Parathyroid adenoma (tissue), 2 donors: ENCODE results near the gene KPNA5.

ENCODE experiments used
- H2AFZ ChIP-seq: fragments of 300-600 bp; sonication (generic); one replicate; pipeline ENCODE4 v1.7.0; 2017; ENCODE audit warnings: antibody characterized with exemption, mild to moderate bottlenecking
- H3K27ac ChIP-seq: fragments of 300-600 bp; sonication (generic); one replicate; pipeline ENCODE4 v1.7.0; 2017
- H3K27me3 ChIP-seq: fragments of 300-600 bp; sonication (generic); one replicate; pipeline ENCODE4 v1.7.0; 2017; ENCODE audit warnings: low read length; ENCODE audit not compliant: control insufficient read depth, insufficient read depth
- H3K36me3 ChIP-seq: fragments of 300-600 bp; sonication (generic); one replicate; pipeline ENCODE4 v1.7.0; 2017; ENCODE audit warnings: low read length; ENCODE audit not compliant: control insufficient read depth, insufficient read depth
- H3K4me1 ChIP-seq: fragments of 300-600 bp; sonication (generic); one replicate; pipeline ENCODE4 v1.7.0; 2017; ENCODE audit warnings: control low read depth
- H3K4me2 ChIP-seq: fragments of 300-600 bp; sonication (generic); one replicate; pipeline ENCODE4 v1.7.0; 2017; ENCODE audit warnings: low read length
- H3K4me3 ChIP-seq: fragments of 300-600 bp; sonication (generic); one replicate; pipeline ENCODE4 v1.7.0; 2017; ENCODE audit warnings: low read depth, low read length
- H3K79me2 ChIP-seq: fragments of 300-600 bp; sonication (generic); one replicate; pipeline ENCODE4 v1.7.0; 2017; ENCODE audit warnings: control low read depth
- H3K9ac ChIP-seq: fragments of 300-600 bp; sonication (generic); one replicate; pipeline ENCODE4 v1.7.0; 2017; ENCODE audit warnings: mild to moderate bottlenecking
- H3K9me3 ChIP-seq: fragments of 300-600 bp; sonication (generic); one replicate; pipeline ENCODE4 v1.7.0; 2017; ENCODE audit warnings: low read length; ENCODE audit not compliant: control insufficient read depth
- CTCF ChIP-seq: fragments of 300-600 bp; sonication (generic); IDR thresholded peaks from one replicate; pipeline ENCODE4 v1.7.0; 2017; ENCODE audit warnings: antibody characterized with exemption, mild to moderate bottlenecking
- donor health status: primary hyperparathyroidism.

Gene KPNA5

GRCh38 chr6:116741571-116741970 lies 60.6 kb downstream of the KPNA5 start:
- Histone ChIP-seq H3K4me2 (no peak overlapping the region), H3K9ac (no peak overlapping the region), H3K79me2 (no peaks in the 10 kb centered on the region), H2AFZ (no peak overlapping the region), H3K4me3 (no peak overlapping the region), H3K36me3 (no peaks in the 10 kb centered on the region), H3K4me1 (no peaks in the 10 kb centered on the region), H3K27ac (no peak overlapping the region), H3K9me3 (no peaks in the 10 kb centered on the region), H3K27me3 (no peaks in the 10 kb centered on the region)
- TF ChIP-seq CTCF, result no peak

- Histone ChIP-seq H3K27ac (no peak overlapping the region), H3K9ac (no peak overlapping the region), H3K4me2 (no peak overlapping the region), H3K4me3 (no peak overlapping the region), H2AFZ (no peak overlapping the region), H3K9me3 (no peaks in the 10 kb centered on the region), H3K79me2 (no peaks in the 10 kb centered on the region), H3K4me1 (no peaks in the 10 kb centered on the region), H3K27me3 (no peaks in the 10 kb centered on the region), H3K36me3 (no peaks in the 10 kb centered on the region)
- no peak for TF ChIP-seq CTCF
Observed at GRCh38 chr6:116745176-116745575, 64.2 kb downstream of the KPNA5 start.

- Histone ChIP-seq H3K4me3 (no peak overlapping the region), H3K27me3 (peaks cover 3% of the 10 kb centered on the region)
Observed at GRCh38 chr6:116761779-116762178, 80.8 kb downstream of the KPNA5 start.

GRCh38 chr6:116762235-116762634 lies 81.2 kb downstream of the KPNA5 start:
- no peak overlapping the region for H3K4me2 ChIP-seq
- no peaks in the 10 kb centered on the region for H3K36me3 ChIP-seq
- H3K4me3 ChIP-seq, result no peak overlapping the region
- no peaks in the 10 kb centered on the region for H3K4me1 ChIP-seq
- peaks cover 3% of the 10 kb centered on the region for H3K27me3 ChIP-seq
- no peak overlapping the region for H2AFZ ChIP-seq
- no peak for TF ChIP-seq CTCF
- H3K9me3 ChIP-seq, result no peaks in the 10 kb centered on the region
- H3K27ac ChIP-seq, result no peak overlapping the region
- no peak overlapping the region for H3K9ac ChIP-seq
- H3K79me2 ChIP-seq, result no peaks in the 10 kb centered on the region

More at GRCh38 chr6:116761779-116762178, 80.8 kb downstream of the KPNA5 start:
- Histone ChIP-seq H3K27ac (no peak overlapping the region), H2AFZ (no peak overlapping the region), H3K79me2 (no peaks in the 10 kb centered on the region), H3K4me2 (no peak overlapping the region), H3K4me1 (no peaks in the 10 kb centered on the region), H3K36me3 (no peaks in the 10 kb centered on the region), H3K9me3 (no peaks in the 10 kb centered on the region), H3K9ac (no peak overlapping the region)
- TF ChIP-seq CTCF, result no peak

GRCh38 chr6:116763048-116763447 lies 82.0 kb downstream of the KPNA5 start:
- Histone ChIP-seq H3K4me1 (no peaks in the 10 kb centered on the region), H3K4me3 (no peak overlapping the region), H2AFZ (no peak overlapping the region), H3K9me3 (no peaks in the 10 kb centered on the region), H3K27me3 (peaks cover 3% of the 10 kb centered on the region), H3K79me2 (no peaks in the 10 kb centered on the region), H3K36me3 (no peaks in the 10 kb centered on the region), H3K4me2 (no peak overlapping the region), H3K9ac (no peak overlapping the region), H3K27ac (no peak overlapping the region)
- no peak for TF ChIP-seq CTCF
